ENCODE data around the gene ZNF670.
"Not testable (repeated sequence)": the region's sequence is repeated elsewhere in the genome, so short reads cannot be mapped to it uniquely, and the experiment has no call there.

Gene ZNF670

GRCh38 chr1:247078258-247079140 lies at the start of gene ZNF670:
Gene ZNF670, minus strand, starts transcription at chr1:247078811. Its CDS starts 215 bp downstream, at chr1:247078596.
- peak; percentile 52 to 80 (median 58) for DNase-seq

- DNase-seq: not testable (repeated sequence)
Observed at GRCh38 chr1:247127519-247128282, 49.1 kb upstream of the ZNF670 start.

GRCh38 chr1:247126601-247127000 lies 48.0 kb upstream of the ZNF670 start:
- DNase-seq: not testable (repeated sequence)

GRCh38 chr1:247126166-247126565 lies 47.6 kb upstream of the ZNF670 start:
- not testable (repeated sequence) for DNase-seq

DNA sequence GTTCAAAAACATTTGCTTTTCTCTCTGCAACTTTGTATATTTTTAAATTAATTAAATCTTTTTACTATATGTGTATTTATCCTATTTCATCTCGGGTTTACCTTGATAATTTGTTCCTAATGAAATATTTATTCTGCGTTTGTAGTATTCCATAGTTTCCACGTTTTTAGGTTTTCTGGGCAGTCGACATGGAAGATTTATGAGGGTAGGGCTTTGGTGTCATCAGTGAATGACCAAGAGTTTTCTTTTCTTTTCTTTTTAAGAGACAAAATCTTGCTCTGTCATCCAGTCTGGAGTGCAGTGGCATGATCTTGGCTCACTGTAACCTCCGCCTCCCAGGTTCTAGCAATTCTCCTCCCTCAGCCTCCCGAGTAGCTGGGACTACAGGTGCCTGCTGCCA lies 42.8 kb upstream of the ZNF670 start:
- no peak for DNase-seq

DNA sequence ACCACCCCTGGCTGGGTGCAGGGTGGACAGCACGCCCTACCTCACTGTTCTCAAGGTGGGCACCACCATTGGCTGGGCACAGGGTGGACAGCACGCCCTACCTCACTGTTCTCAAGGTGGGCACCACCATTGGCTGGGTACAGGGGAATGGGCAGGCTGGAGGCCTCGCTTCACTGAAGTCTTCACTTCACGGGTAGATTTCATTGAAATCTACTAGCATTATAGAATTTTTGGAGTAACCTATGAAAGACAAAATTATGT lies 41.7 kb upstream of the ZNF670 start:
- DNase-seq: not testable (repeated sequence)

- no peak for DNase-seq
Observed at GRCh38 chr1:247119600-247120407, 41.2 kb upstream of the ZNF670 start.

DNA sequence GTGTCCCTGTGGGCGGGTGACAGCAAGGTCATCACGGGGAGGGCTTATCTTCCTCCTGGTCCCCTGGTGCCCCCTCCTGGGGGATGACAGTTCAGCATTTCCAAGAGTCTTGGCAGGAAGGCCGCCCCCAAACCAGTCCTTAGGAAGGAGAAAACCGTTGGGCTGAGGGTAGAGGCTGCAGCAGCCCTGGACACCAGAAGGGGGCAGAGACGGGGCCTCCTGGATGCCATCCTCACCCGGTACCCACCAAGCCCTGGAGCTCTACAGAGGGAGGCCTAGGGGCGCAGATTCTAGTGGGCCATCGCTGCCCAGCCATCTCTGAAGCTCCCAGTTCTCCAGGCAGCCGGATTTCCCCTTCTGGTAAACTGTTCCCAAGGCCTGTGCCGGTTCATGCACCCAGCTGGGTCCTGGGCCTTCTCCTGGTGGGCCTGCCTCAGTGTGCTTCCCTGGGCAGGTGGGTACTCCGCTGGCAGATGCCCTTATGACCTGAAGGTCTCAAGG lies 40.4 kb upstream of the ZNF670 start:
- DNase-seq: peak in 1 of 4 experiments; percentile 16

DNA sequence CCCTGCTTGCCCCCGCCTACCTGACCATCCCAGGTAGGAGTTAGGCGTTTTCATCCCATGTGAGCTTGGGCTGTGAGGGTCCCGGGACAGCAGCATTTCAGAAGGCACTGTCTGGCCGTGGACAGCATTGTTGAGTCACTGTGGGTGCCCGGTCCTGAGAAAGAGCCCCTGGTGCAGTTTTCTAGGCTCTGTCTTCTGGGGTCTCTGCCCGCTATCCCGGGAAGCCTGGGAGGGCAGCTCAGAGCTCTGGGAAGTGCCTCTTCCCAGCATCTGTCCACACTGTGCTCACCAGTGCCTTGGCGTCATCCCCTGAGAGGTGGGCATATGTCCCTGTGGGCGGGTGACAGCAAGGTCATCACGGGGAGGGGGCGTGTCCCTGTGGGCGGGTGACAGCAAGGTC lies 36.9 kb upstream of the ZNF670 start:
- DNase-seq: no peak

GRCh38 chr1:247115141-247115510 lies 36.5 kb upstream of the ZNF670 start:
- DNase-seq: no peak

GRCh38 chr1:247114351-247115140 lies 35.9 kb upstream of the ZNF670 start:
- no peak for DNase-seq

- no peak for DNase-seq
Observed at GRCh38 chr1:247113733-247114271, 35.2 kb upstream of the ZNF670 start.

DNA sequence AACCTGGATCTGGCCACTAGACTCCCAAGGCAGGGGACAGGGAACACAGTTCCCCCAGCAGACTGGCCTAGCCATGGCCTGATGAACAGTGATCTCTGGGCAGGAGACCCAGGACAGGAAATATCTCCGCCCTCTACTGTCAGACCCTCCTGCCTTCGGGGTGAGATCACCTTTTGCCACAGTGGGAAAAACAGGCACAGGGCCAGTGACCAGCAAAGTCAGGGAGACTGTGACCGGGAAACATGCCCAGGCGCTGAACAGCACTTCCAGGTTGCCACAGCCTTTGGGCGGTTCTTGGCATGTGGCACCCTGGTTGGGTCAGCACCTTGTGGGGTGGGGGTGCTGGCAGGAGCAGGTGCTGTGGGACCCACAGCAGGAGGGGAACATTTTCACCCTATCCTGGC lies 34.5 kb upstream of the ZNF670 start:
- DNase-seq: no peak

- no peak for DNase-seq
Observed at GRCh38 chr1:247112479-247112781, 33.8 kb upstream of the ZNF670 start.

DNA sequence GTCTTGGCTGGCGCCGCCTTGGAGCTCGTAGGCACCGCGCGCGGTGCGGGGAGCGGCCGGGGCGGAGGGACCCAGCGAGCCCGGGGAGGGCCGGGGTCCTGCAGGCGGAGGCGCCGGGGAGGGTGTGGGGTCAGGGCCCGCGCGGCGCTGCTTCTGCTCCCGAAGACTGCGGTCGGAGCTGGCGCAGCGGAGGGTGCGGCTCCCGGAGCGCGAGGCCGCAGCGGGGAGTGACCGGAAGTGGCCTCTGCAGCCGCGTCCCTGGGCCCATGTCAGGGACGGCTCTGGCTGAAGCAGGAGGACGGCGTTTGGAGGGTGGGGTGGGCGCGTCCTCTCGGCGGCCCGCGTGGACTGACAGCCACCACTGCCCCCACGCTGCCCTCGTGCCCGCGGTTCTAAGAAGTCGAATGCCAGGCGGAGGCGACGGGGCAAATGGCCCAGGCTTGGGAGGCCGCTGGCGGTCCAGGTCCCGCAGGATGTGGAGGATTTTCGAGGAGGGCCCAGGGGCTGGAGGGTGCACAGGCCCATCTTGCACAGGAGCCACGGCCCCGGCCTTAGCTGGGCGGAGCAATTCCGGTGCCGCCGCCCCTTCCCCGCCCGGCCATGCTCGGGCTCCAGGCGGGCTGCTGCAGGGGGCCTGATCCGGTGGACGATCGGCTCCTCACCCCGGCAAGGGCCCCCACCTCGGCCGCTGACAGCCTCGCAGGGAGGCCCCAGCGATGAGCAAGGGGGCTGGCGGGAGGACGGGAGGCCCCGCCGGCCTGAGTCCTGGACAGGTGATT lies 33.3 kb upstream of the ZNF670 start:
- no peak for DNase-seq

DNA sequence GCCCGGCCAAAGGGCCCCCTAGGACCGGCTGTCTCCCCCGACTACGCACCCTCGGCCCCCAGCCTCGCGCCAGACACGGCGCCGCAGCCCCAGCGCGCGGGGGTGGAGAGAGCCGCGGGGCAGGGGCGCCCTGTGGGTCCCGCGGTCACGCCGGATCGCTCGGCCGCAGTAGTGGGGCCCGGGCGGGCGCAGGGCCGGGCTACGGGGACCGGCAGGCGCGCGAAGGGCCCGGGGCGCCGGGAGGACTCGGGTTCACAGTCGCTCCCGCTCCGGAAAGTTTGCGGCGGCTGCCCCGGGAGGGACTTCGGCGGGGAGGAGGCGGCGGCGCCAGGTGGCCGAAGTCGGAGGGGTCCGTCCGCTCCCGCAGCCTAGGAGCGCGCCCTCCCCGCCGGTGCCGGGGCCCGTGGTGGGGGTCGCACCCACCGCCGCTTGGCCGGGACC lies 32.7 kb upstream of the ZNF670 start:
- no peak for DNase-seq

DNA sequence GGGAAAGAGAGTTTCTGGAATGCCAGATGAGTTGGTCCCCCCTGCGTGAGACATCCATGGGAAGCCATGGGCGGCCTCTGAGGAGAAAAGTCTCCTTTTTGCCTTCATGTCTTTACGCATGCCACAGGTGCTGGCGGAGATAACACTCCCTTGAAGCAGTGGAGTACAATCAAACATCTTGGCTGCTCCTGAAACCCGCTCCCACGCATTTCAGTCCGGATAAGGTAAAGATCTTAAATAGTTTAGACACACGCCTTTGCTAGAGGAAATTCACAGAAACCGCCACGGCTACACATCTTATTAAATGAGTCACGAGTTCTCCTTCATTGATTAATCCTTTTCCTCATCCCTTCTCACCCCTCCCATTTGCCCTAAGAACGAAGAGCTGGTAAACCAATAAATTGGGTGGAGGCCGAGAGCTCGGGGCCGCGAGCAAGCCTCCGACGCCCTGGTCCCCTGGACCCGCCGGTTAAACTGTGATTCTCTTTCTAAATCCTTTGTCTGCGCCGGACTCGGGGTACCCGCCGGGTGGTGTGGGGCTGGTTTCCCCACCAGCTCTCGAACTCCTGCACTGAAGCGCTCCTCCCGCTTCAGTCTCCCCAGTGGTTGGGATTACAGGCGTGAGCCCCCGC lies 32.1 kb upstream of the ZNF670 start:
- no peak for DNase-seq

DNA sequence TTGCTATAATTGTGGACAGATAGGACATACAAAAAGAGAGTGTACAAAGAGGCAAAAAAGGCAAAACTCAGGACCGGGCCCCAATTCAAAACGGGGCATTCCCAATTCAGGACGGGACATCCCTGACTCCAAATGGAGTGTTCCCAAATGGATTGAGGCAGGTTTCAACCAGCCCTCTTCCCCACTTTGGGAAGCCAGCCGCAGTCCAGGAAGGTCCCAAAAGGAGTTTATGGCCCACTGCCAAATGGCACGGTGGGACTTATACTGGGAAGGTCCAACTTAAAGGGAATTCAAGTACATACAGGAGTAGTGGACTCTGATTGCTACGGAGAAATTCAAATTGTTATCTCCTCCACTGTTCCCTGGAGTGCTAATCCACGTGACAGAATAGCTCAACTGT lies 29.1 kb upstream of the ZNF670 start:
- no peak for DNase-seq

DNA sequence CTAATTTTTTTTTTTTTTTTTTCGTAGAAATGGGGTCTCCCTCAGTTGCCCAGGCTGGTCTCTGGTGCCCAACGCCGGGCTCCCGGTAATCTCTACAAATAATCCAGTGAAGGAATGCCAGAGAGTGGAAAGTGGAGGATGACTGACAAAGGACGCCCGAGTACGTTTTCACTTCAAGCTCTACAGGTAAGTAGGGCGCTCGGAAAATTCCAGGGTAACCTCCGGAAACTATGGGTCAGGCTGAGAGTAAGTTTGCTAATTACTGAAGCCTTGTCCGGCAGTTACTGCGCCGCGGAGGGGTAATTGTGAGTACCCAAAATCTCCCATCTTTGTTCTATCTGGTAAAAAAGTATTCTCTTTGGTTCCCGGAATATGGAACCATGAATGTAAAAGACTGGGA lies 27.4 kb upstream of the ZNF670 start:
- DNase-seq: no peak

- no peak for DNase-seq
Observed at GRCh38 chr1:247104965-247105364, 26.4 kb upstream of the ZNF670 start.

Data from activated CD4-positive, CD25-positive, alpha-beta regulatory T cell (primary cell).